ENCODE measurements around the gene TBC1D25. TPM values are rescaled to one million over a fixed set of nuclear protein-coding genes. Genes with fewer than 3 reads are reported as not detected.

TBC1D25 gene
- total RNA-seq, 2 experiments from 2014 or later: 16.2 to 16.7 TPM

Other genes starting within 250 kb of the TBC1D25 start
- gene SSX3, start 183.0 kb upstream of the TBC1D25 start, total RNA-seq: not detected
- gene SSX4, start 156.2 kb upstream of the TBC1D25 start, total RNA-seq: not detected
- not detected for gene SSX4B, start 127.8 kb upstream of the TBC1D25 start, total RNA-seq
- gene SLC38A5, start 69.5 kb upstream of the TBC1D25 start, total RNA-seq: 10 to 100 TPM; 86.0 to 88.0 TPM
- gene FTSJ1, start 63.5 kb upstream of the TBC1D25 start, total RNA-seq: 10 to 100 TPM; 64.9 to 72.0 TPM
- 10 to 100 TPM; 19.4 to 22.7 TPM for gene PORCN, start 30.7 kb upstream of the TBC1D25 start, total RNA-seq
- 100 to 1,000 TPM; 338 to 344 TPM for gene EBP, start 17.9 kb upstream of the TBC1D25 start, total RNA-seq
- 100 to 1,000 TPM; 266 to 278 TPM for gene RBM3, start 34.8 kb downstream of the TBC1D25 start, total RNA-seq
- 10 to 100 TPM; 37.6 to 43.7 TPM for gene WDR13, start 57.8 kb downstream of the TBC1D25 start, total RNA-seq
- gene WAS, start 144.1 kb downstream of the TBC1D25 start, total RNA-seq: 100 to 1,000 TPM; 134 to 164 TPM
- gene SUV39H1, start 157.0 kb downstream of the TBC1D25 start, total RNA-seq: 10 to 100 TPM; 33.2 to 35.3 TPM
- not detected for gene GLOD5, start 222.0 kb downstream of the TBC1D25 start, total RNA-seq
- not detected for gene GATA1, start 246.9 kb downstream of the TBC1D25 start, total RNA-seq

All from activated CD8-positive, alpha-beta T cell treated with anti-CD3 and anti-CD28 coated beads, Interleukin-2, amount 10 ng/mL, durations not matched to agents 7 days and 5 days (primary cell).